Breast epithelium (tissue), 4 donors: ENCODE data around the gene ALDH3A1. TPM values are rescaled to one million over a fixed set of nuclear protein-coding genes. Genes with fewer than 3 reads are reported as not detected.

Source experiments
- DNase-seq, 2 donors: peaks; one replicate each; pipeline ENCODE4 v3.0.0-alpha.2; 2019; ENCODE audit warnings: low spot score in 2 of 2
- H3K27ac ChIP-seq, 2 donors: fragments of 200-600 bp; sonication (generic) in 1 of 2; one replicate each; pipeline ENCODE4 v1.5.1; 2016 to 2019; ENCODE audit warnings: mild to moderate bottlenecking in 1 of 2
- H3K27me3 ChIP-seq, 2 donors: fragments of 200-600 bp; sonication (generic) in 1 of 2; one replicate each; pipeline versions ENCODE4 v1.5.1 to v1.6.0; 2017 to 2019; ENCODE audit warnings: control low read depth in 1 of 2, mild to moderate bottlenecking in 1 of 2
- H3K36me3 ChIP-seq: fragments of 200-600 bp; one replicate; pipeline ENCODE4 v1.5.1; 2019
- H3K4me1 ChIP-seq, 2 donors: fragments of 200-600 bp; sonication (generic); one replicate each; pipeline ENCODE4 v1.5.1; 2016 to 2019; ENCODE audit warnings: control low read depth in 1 of 2
- H3K4me3 ChIP-seq, 3 donors: fragments of 200-600 bp; sonication (generic); 1 replicate in 2 of 3; 2 replicates in 1 of 3; pipeline ENCODE4 v1.5.1; 2016 to 2019; ENCODE audit warnings: mild to moderate bottlenecking in 3 of 3, moderate library complexity in 2 of 3
- H3K9me3 ChIP-seq, 2 donors: fragments of 200-600 bp; sonication (generic) in 1 of 2; one replicate each; pipeline ENCODE4 v1.5.1; 2016 to 2019; ENCODE audit warnings: control low read depth in 1 of 2
- POLR2A ChIP-seq: fragments of 450-650 bp; IDR thresholded peaks from one replicate; pipeline ENCODE4 v1.6.1; 2016; ENCODE audit warnings: antibody characterized with exemption, mild to moderate bottlenecking, moderate library complexity
- POLR2AphosphoS5 ChIP-seq, 3 donors: sonication (generic); formaldehyde crosslinking; IDR thresholded peaks; one replicate each; pipeline ENCODE4 v1.6.1; 2017; ENCODE audit warnings: antibody characterized with exemption in 3 of 3
- intact Hi-C: fragments of 100-400 bp; cut with DNase I; formaldehyde crosslinking; loops from one replicate; pipeline ENCODE4 v1.15.1; 2023; ENCODE audit warnings: low total_unique reads
- total RNA-seq, 3 donors: library from RNA; depleted of rRNA; stranded (reverse); fragments of >200 nt; gene quantifications; one replicate each; pipeline ENCODE4 v1.1.0, GENCODE V29; 2016
- TF ChIP-seq, protein P1 (sequence below), 3 donors: fragments of 450-650 bp; IDR thresholded peaks; one replicate each; pipeline ENCODE4 v1.5.1; 2016 to 2017; ENCODE audit warnings: antibody characterized with exemption in 3 of 3, mild to moderate bottlenecking in 3 of 3, moderate library complexity in 3 of 3

Gene ALDH3A1
- total RNA-seq, 3 donors from 2014 or later = 1.1 to 5.6 (median 2.0) TPM

DNA sequence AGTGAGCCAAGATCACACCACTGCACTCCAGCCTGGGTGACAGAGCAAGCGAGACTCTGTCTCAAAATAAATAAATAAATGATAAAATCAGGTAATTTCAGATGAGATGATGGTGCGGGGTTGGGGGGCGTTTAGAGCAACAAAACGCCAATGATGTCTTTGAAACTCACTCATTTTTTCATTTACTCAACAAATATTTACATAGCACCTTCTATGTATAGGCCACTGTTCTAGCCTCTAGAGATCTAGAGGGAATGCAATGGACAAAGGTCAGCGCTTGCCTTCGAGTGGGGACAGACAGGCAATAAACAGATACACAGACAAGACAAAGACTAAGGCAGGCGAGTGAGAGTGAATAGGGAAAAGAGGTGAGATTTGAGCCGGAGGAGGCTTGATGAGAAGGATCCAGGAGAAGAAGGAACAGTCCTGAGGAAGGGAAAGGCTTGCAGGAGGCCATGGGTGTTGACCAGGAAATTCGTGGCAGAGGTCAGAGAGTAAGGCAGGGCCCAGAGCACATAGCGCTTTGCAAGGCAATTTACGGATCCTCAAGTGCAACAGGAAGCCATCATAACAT, 14.1 kb downstream of the ALDH3A1 start:
- Histone ChIP-seq H3K4me3 (no peak overlapping the region), H3K4me1 (peaks cover 0 to 1% of the 10 kb centered on the region in 2 donors), H3K27ac (no peak overlapping the region), H3K9me3 (no peaks in the 10 kb centered on the region), H3K27me3 (no peaks in the 10 kb centered on the region), H3K36me3 (no peaks in the 10 kb centered on the region)
- no peak for DNase-seq
- intact Hi-C loops = no loop called here
- TF ChIP-seq POLR2AphosphoS5 (IDR thresholded peaks at IDR 0.05) (no peak), POLR2A (no peak)
- TF ChIP-seq, protein P1, sequence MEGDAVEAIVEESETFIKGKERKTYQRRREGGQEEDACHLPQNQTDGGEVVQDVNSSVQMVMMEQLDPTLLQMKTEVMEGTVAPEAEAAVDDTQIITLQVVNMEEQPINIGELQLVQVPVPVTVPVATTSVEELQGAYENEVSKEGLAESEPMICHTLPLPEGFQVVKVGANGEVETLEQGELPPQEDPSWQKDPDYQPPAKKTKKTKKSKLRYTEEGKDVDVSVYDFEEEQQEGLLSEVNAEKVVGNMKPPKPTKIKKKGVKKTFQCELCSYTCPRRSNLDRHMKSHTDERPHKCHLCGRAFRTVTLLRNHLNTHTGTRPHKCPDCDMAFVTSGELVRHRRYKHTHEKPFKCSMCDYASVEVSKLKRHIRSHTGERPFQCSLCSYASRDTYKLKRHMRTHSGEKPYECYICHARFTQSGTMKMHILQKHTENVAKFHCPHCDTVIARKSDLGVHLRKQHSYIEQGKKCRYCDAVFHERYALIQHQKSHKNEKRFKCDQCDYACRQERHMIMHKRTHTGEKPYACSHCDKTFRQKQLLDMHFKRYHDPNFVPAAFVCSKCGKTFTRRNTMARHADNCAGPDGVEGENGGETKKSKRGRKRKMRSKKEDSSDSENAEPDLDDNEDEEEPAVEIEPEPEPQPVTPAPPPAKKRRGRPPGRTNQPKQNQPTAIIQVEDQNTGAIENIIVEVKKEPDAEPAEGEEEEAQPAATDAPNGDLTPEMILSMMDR (IDR thresholded peaks at IDR 0.05) = no peak

DNA sequence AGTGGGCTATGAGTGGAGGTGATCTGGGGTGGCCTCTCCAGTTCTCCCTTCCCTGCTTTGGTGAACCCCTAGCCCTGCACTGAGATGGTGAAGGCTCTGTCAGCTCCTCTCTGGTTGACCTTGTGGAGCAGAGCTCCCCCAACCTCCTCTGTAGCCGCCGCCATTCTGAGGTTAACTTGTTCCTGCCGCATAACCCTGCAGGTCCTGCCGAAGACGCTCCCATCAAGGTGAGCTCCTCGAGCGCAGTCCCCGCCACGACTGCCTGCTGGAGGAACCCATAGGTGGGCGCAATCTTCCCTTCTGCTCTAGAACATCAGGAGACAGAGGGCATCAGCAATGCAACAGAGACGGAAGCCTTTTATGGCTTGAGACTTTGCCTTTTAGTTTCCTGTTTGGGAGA, 16.5 kb downstream of the ALDH3A1 start:
- intact Hi-C loops = no loop called here
- TF ChIP-seq, protein P1 (IDR thresholded peaks at IDR 0.05) = no peak
- TF ChIP-seq POLR2AphosphoS5 (IDR thresholded peaks at IDR 0.05) = no peak
- TF ChIP-seq POLR2A = no peak
- H3K4me3 ChIP-seq = no peak overlapping the region
- H3K27me3 ChIP-seq = no peaks in the 10 kb centered on the region
- no peaks in the 10 kb centered on the region for H3K36me3 ChIP-seq
- peak overlapping the region in 1 of 2 donors; percentile 61 for H3K27ac ChIP-seq
- H3K9me3 ChIP-seq = no peaks in the 10 kb centered on the region
- no peak for DNase-seq
- H3K4me1 ChIP-seq = peaks cover 20 to 23% of the 10 kb centered on the region in 2 donors

DNA sequence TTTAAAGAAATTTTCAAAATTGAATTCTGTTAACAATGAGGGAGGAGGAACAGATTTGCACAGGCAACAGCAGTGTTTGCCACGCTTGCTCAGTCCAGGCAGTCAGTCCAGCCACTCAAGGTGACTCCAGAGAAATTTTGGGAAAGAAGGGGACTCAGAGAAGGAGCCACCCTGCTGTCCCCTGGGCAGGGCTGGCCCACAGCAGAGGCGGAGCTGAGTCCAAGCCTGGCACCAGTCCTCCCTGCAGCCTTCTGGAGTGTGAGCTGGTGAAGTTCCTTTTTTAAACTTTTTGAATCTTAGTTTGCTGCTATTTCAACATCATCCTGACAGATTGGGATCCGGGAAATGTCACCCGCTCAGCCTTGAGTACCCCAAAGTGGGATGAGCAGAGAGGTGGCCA, 17.3 kb downstream of the ALDH3A1 start:
- Histone ChIP-seq H3K27ac (peak overlapping the region in 1 of 2 donors; percentile 61), H3K4me3 (no peak overlapping the region), H3K4me1 (peaks cover 20 to 28% of the 10 kb centered on the region in 2 donors), H3K36me3 (no peaks in the 10 kb centered on the region), H3K27me3 (no peaks in the 10 kb centered on the region), H3K9me3 (no peaks in the 10 kb centered on the region)
- no peak for DNase-seq
- intact Hi-C loops = no loop called here
- TF ChIP-seq POLR2AphosphoS5 (IDR thresholded peaks at IDR 0.05) (no peak), POLR2A (no peak)
- TF ChIP-seq, protein P1 (IDR thresholded peaks at IDR 0.05) = no peak

DNA sequence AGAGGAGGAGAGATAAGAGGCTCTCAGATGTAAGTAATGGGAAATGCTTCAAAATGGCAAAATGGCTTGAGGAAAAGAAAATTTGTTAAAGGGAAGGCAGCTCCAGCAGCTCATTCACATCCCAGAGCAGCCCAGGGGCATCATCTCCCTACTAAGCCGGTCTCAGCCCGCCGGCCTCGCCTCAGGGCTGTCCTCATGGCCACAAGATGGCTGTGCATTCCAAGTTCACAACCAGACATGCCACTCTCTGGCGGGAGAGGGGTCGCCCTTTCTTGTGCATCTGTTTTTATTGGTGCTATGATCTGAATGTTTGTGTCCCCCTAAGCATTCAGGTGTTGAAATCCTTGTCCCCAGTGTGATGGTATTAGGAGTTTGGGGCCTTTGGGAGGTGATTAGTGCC, 18.2 kb downstream of the ALDH3A1 start:
- intact Hi-C loops = no loop called here
- peaks cover 20 to 28% of the 10 kb centered on the region in 2 donors for H3K4me1 ChIP-seq
- DNase-seq = no peak
- TF ChIP-seq POLR2A (no peak), POLR2AphosphoS5 (IDR thresholded peaks at IDR 0.05) (no peak)
- H3K9me3 ChIP-seq = no peaks in the 10 kb centered on the region
- no peaks in the 10 kb centered on the region for H3K27me3 ChIP-seq
- peak overlapping the region; percentile 70 to 99 for H3K27ac ChIP-seq
- H3K4me3 ChIP-seq = no peak overlapping the region
- H3K36me3 ChIP-seq = no peaks in the 10 kb centered on the region

DNA sequence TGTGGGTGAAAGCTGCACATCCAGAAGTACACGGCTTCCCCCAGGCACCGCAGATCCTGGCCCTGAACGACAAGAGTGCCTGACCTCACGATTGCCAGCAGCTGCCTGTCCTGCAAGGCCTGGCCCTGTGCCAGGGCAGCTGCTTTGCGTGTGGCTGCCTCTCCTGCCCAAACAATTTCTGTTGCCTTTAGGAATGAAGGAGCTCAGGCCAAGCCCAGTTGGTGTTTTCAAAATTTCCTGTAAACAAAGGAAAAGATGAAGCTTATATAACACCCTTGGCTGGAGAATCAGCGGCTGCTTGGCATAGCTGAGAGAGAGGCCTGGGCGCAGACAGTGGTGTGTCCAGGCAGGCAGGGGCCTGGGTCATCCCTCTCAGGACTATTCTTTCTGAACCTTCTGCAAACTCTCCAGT, 20.0 kb downstream of the ALDH3A1 start:
- H3K27ac ChIP-seq = peak overlapping the region; percentile 99 to 100
- H3K4me1 ChIP-seq = peaks cover 23 to 28% of the 10 kb centered on the region in 2 donors
- intact Hi-C loops = no loop called here
- peak; percentile 89 to 97 for DNase-seq
- no peak for TF ChIP-seq POLR2A
- TF ChIP-seq POLR2AphosphoS5 (IDR thresholded peaks at IDR 0.05) = peak; percentile 71 to 81 (median 75)
- no peaks in the 10 kb centered on the region for H3K27me3 ChIP-seq
- no peaks in the 10 kb centered on the region for H3K36me3 ChIP-seq
- no peaks in the 10 kb centered on the region for H3K9me3 ChIP-seq
- peak overlapping the region in 1 of 3 donors; percentile 38 for H3K4me3 ChIP-seq

DNA sequence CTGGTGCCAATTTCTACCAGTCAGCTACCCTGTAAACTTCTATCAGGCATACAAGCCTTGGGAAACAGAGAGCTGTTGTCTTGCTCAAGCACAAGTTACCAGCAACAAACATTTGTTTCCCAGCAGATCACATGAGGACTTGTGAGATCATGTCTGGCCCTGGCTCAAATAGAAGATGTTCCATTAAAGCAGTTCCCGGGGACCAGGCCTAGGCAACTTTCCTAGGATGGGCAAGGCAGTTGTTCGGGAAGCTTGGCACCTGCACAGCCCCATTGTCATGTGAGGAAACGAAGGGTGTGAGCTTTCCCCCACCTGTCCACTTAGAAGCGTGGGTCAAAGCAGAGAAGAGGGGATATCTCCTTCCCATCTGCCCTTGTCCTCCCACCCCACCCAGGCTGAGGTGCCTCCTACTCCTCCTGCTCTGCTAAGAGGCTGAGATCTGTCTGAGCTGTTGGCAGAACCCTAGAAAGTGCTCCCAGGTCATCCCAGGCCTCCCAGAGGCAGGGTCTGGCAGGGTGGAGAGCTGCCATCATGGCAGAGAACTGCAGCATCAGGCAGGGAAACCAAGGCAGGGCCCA, 20.5 kb downstream of the ALDH3A1 start:
- no peaks in the 10 kb centered on the region for H3K27me3 ChIP-seq
- H3K4me1 ChIP-seq = peaks cover 23 to 28% of the 10 kb centered on the region in 2 donors
- intact Hi-C loops = no loop called here
- no peaks in the 10 kb centered on the region for H3K9me3 ChIP-seq
- H3K4me3 ChIP-seq = peak overlapping the region in 1 of 3 donors; percentile 38
- DNase-seq = peak in 1 of 2 donors; percentile 93
- peak; percentile 72 to 83 (median 82) for TF ChIP-seq POLR2AphosphoS5 (IDR thresholded peaks at IDR 0.05)
- TF ChIP-seq POLR2A = no peak
- H3K36me3 ChIP-seq = no peaks in the 10 kb centered on the region
- peak overlapping the region; percentile 99 to 100 for H3K27ac ChIP-seq
